GM21825 (cell line): ENCODE results near the gene FAP.

ENCODE experiments used
- ATAC-seq: cut with Tn5 transposase; IDR thresholded peaks from one replicate; pipeline ENCODE4 v1.9.1; 2021; ENCODE audit warnings: mild to moderate bottlenecking, moderate library complexity; ENCODE audit not compliant: unreplicated experiment

The FAP gene, protein sequence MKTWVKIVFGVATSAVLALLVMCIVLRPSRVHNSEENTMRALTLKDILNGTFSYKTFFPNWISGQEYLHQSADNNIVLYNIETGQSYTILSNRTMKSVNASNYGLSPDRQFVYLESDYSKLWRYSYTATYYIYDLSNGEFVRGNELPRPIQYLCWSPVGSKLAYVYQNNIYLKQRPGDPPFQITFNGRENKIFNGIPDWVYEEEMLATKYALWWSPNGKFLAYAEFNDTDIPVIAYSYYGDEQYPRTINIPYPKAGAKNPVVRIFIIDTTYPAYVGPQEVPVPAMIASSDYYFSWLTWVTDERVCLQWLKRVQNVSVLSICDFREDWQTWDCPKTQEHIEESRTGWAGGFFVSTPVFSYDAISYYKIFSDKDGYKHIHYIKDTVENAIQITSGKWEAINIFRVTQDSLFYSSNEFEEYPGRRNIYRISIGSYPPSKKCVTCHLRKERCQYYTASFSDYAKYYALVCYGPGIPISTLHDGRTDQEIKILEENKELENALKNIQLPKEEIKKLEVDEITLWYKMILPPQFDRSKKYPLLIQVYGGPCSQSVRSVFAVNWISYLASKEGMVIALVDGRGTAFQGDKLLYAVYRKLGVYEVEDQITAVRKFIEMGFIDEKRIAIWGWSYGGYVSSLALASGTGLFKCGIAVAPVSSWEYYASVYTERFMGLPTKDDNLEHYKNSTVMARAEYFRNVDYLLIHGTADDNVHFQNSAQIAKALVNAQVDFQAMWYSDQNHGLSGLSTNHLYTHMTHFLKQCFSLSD

DNA sequence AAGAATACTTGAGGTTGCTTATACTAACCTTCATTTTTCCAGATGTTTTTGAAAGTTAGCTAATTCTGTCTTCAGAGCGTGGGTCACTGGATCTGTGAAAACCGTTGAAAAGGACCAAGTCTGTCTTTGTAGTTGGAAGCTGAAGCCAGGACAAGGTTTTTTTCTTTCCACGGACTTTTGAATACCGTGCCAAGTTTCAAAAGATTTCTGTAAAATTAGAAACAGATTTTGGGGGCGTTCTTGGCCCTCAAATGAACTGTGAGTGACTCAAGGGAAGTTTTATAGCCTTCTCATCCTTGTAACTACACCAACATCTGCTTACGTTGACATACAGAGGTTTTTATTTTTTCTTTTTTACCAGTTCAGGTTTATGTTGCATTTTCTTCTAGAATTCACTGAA is at the start of gene FAP:
TSS of gene FAP (minus strand) at position 152 of the 400 bp plus-strand sequence. CDS start at position 34, 118 bp downstream.
- ATAC-seq, result no peak

DNA sequence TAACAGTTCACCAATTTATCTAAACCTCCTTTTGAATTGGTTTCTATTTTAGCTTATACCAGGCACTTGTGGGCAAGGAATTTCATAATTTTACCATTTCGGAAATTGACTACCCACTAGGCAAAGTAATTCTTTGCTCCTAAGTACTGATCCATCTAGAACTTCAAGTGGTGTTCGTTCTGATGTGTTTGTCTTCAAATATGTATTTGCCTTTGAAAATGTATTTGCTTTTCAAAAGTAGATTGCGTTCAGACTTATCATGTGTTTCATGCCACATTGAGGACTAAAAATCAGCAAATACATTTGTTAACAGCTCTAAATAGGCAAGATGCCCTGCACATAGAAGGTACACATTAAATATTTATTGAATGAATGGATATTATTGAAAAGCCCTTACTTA is 48.5 kb upstream of the FAP start:
- no peak for ATAC-seq

DNA sequence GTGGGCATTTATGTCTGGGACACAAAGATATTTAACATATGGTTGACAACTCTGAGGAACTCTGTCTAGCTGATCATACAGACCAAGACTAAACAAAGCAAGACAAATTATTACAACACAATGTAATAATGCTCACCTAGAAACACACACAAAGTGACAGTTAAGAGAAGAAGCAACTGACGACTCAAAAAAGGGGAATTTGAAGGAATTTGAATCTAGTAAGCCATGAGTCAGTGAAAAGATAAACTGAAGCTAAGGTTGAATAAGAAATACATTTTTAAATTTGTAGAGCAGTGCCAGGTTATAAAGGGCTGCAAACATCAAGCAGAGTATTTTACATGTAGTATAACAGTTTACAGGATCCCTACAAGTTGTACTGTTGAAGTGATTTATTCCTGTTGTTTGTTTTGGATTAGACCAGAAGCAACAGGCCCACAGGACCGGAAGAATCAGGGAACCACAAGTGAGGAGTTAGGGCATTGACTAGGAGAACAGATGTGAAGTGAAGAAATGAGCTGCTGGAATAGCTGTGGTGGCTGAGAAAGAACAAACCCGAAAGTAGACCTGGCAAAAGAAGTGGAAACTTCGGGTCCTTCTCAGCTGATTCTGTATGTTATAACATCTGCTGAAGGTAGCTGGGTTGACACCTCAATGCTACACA is 39.6 kb upstream of the FAP start:
- ATAC-seq, result no peak

DNA sequence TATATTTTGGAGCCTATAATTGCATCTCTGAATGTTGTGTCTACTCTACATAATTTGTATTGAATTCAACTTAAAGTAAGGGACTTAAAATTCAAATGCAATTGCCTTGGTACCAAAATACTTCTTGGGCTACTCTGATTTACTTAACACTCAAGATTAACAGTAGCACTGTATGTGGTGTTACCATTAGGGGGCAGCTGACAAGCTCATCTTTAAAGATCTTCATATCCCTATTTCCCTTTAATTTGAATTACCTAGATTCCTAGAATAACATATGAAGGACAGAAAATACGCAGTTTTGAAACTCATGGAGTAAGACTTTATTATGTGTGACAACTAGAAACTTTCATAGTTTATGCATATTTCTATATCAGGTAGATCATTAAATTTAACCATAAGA is 37.4 kb upstream of the FAP start:
- no peak for ATAC-seq

DNA sequence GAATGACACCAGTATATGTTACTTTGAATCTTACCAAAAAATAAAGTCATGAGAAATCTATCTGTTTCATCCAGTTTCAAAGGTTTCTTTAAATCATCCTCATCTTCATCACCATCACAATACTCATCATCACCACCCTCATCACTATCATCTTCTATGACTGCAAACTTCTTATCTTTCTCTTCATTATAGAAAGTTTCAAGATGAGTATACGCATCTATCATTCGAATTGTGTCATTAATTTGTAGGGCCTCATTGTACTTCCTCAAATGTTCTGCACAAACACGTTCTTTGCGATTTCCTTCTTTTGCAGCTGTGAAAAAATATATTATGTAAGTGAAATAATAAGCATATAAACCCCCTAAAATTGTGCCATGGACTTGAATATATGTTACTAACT is 34.1 kb upstream of the FAP start:
- ATAC-seq, result no peak

DNA sequence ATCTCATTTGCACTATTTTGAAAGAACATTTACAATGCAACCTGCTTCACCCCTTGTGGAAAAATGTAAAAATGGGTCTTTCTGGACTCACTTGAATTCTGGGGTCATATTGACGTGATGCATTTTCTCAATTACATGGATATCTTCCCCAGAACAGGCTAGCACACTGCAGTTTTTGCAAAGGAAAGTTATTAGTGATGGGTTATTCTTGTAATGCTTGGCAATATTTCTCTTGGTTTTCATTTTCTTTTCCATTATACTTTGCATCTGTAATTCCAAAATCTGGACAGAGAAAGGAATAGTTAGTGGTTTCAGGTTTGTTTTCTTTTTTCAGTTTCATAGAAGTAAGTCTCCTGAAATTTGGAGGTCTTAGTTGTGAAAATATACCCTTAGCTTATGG is 24.8 kb upstream of the FAP start:
- no peak for ATAC-seq

DNA sequence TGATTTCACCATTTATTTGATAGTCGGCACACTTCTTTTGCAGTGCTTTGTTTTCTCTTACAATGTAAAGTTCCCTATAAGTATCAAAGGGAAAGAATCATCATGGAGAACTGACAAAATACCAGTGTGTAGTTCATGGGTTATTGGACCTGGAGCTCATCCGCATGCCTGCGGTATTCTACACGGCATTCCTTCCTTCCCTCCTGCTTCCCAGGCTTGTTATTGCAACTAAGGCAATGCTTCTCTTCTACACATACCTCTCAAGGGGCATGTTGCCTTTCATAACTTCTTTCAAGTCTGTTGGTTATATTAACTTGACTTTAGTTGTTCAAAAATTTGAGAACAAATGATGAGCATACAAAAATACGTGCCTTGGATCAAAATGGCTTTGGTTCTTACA is 24.3 kb upstream of the FAP start:
- no peak for ATAC-seq

DNA sequence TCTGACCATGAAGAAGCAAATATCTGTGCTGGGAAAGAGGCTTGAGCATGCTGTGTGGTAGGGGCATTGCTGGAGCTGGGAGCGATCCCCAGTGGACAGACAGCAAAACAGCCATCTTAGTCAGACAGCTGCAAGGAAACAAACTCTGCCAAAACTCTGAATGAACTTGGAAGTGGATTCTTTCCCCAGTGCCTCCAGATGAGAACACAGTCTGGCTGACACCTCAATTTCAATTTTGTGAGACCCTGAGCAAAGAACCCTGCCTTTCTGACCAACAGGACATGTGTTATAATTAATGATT is 23.2 kb upstream of the FAP start:
- ATAC-seq, result no peak

DNA sequence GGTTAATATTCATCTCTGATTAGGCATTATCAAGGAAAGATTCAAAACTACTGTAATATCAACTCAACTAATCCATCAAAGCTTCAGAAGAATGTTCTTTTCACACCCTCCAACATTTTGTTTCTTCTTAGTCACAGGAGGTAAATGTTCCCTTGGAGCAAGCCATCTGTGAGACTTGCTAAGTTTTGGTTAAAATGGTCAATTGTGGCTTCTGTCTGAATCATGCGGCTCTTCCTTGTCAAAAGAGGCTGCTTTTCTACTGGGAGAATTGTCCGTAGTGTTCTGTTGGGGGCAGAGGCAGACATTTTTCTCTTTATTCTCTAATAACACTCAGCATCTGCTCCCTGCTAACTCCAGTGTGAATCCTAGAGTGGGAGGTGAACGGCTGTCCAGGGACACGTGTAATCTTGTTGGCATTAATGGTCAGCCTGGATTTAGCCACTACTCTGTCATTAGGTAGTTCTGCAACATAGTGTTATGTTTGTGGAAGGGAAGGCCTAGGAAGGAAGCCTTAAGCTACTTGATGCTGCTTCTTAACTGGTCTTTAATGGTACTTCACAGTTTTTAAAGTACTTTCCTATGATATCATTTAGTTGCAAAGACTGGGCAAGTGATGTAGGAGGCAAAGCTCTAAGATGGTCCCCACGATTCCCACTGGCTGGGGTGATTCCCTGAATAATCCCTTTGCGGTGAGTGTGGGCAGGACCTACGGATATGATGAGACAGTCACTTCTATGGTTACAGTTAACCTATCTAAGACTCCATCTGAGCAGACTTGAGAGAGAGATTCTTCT is 22.6 kb upstream of the FAP start:
- ATAC-seq, result no peak

DNA sequence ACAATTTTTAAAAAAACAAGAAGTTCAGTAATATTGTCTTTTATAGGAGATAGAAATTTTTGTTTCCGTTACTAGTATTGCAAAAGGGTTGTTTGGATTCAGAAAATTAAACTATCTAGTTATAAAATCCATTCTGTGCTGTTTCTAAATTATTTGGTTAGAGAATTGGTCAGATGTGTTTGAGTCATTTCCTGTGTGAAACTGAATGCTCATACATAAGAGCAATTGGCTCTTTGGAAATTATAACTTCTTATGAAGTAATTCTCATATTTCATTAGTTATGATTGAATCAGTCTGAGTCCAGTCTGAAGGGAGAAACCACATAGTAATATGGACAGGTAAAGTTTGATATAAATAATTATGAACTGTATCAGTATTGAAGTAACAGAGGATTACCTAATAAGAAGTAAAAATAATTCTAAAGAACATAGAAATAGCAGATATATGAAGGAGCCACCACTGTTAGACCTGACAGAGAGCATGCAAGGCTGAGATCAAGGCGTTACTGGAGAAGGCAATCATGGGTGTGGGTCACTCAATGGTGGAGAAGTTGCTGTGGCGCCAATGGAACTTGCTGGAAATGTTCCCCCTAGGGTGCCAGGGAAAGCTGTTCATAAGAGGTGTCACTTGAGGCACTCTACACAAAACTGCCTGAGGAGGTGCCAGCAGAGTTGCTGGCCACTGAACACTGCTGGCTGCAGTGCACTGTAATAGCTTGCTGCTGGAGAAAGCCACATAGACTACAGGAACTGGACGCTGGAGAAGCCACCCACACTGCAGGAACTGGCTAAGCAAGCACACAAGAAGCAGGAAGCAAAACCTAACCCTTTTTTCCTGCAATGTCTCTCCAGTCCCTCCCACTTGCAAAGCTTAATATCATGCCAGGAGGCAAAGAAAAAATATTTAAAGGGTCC is 18.0 kb upstream of the FAP start:
- no peak for ATAC-seq

DNA sequence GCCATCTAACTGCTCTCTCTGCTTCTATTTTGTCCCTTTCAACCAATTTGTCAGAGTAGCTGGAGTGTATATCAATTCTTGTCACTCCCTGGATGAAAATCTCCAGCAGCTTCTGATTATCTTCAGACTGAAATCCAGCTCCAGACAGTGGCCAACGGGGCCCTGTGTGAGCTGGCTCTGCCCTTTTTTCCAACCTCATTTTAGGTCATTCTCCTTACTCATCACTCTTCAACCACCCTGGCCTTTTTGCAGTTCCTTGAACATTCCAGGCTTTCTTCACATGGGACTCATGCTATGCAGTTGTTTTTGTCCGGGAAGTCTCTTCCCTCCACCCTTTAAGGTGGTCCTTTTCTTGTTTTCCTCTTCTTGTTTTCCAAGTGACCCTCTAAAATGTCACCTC is 15.4 kb upstream of the FAP start:
- ATAC-seq, result no peak

DNA sequence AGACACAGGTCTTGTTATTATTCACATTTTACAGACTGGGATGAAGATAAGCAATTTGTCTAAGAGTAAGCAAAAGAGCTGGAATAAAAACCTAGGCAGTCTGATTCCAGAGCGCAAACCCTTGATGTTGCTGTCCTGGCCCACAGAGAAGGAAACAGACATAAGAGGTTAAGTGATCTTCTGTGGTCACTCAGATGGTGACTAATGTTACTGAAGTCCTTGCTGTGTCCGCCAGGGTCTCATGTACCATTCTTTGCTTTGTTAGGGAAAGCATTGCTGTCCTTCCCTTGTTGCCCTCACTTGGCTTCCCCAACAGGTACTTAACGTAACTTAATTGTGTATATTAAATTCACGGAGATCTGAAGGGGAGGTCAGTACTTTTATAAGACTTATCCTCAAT is 14.9 kb upstream of the FAP start:
- ATAC-seq, result no peak

DNA sequence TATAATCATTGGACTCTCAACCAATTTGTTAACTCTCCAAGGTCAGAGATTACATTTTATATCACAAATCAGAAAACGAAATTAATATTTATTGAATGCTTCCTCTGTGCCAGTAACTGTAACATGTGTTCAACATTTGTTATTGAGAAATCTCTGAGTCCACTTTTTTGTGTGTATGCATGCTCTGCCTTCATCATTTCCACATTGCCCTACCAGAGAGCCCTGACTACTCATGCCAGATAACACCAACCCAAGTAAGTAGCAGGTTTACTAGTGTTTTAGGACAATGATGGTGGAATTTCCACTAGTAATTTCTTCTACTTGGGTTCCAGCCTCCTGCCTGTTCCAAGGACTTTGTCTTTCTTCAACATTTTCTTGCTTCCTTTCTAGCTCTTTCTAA is 14.2 kb upstream of the FAP start:
- no peak for ATAC-seq

DNA sequence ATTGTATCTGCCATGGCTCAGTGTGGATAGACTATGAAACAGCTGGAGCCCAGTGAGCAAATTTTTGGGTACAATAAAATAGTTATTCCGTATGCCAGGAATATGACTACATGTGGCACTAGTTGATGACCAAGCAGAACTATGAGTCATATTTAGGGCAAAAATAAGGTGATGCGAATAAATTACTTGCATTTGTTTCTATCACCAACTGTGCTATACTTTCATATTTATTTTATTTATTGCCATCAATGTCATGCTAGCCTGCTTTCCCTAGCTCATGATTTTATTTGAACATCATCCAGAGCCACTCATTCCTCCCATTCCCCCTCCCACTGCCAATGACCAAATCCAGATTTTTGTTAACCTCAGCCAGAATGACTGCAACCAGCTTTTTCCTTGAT is 13.3 kb upstream of the FAP start:
- ATAC-seq, result no peak

DNA sequence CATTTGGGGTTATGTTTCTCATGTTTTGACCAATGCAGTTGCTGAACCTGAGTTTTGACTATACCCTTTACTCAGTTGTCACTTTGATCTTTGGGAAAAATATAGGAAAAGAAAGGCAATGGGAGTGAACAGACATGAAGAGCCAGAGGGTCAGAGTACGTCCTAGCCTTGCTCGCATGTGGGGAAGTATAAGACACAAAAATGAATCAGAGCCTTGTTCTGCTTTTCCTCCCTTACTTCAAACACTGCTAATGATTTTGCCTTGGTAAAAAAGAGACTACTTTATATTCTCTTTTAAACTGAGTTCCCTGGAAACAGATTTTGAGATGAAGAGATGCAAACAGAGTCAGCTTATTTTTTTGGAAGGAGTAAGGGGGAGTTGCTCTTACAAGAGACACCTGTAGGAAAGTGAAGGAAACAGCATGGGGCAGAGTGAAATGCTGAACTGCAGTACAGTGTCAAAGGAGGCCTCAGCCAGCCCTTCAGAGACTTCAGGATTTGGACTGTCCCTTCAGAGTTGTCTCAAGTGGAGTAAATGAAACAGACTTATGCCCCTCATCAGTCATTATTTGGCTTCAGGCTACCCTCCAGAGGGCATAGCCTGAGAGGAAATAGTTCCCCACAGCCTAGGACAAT is 11.1 kb upstream of the FAP start:
- ATAC-seq, result no peak

DNA sequence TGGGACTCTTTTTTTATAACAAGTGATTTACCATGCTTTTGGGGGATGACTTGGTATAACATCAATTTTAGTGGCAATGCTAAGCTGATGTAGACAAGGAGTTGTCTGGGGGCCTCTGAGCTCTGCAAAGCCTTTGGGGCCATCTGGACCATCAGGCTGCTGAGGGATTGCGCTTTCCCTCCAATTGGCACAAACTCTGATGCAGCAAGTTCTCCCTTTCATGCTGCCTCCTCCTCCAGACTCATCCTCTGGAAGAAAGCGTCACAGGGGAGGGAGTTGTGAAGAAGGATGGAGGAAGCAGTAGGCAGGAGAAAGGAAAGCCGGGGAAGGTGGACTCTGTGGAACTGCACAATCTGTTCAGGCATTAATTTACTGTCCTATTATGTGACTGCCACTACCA is 10.2 kb upstream of the FAP start:
- no peak for ATAC-seq

DNA sequence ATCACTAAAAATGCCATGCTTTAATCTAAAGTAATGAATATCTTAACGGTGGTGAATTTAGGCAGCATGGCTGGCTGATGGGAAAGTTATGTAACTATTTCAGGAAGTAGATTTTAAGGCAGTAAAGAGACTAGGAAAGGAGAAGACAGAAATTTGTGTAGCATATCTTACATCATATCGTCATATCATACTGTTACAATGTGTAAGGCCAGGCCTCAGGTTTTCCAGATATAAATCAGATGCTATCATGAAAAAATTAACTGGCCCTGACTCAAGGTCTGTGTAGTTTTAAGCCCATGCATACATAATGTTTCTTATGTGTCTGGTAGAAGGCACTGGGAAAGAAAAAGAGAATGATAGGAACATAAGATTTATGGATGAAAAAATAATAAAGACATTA is 8.9 kb upstream of the FAP start:
- no peak for ATAC-seq

DNA sequence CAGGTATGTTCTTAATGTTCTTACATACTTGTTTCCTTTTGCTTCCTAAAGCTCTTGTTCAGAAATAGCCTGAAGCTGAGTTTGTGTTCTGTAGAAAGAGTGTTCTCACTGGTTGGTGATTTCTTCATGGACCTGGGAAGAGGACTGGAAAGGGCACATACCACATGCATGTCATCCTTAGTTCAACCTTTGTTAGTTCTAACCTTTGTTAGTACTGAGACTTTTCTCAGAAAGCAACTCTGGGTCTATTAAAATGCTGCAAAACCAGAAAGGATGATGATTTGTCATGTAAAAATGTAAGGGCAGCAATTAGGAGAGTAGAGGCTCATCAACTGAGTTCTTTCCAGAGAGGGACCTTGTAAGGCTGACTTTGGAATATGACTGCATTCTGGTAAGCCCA is 2.5 kb upstream of the FAP start:
- no peak for ATAC-seq

DNA sequence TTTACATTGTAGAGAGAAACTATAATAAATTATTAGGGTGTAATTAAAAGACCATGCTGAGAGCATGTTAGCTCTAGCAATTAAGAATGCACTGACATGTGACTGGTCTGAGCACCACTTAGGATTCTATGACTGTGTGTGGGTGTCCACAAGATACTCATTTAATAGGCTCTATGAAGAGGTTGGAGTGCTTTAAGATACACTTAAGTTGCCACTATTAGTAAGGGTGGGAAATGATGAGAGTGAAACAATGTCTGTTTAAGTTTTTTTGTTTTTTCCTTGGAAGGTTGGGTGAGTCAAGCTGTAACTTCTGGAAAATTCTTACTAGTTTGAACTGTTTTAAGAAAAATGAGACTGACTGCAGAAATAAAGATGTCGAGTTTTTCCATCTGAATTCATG is 1.8 kb upstream of the FAP start:
- no peak for ATAC-seq

DNA sequence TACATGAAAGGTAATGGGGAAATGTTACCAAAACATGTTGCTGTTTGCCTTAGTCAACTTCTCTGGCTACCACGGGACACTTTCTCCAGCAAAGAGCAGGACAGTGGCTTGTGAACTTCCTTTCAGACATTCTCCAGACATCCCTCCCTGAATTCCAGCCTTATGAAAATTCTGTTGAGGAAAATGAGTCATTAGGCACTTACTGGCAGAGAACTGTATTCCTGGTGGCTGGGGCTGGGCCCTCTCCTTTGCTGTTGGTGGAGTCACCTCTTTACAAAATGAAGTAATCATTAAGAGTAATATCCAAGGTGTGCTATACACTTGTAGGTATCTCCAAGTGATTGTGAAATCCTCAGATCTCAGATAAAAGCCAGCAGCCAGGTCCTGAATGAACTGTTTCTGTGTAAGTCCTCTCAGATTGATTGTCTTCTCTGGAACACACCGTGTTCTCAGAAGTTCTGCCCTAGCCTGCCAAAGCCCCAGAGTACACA is 1.3 kb upstream of the FAP start:
- ATAC-seq, result no peak
